Measurements from ENCODE around the gene TBL2. TPM values are rescaled to one million over a fixed set of nuclear protein-coding genes. Genes with fewer than 3 reads are reported as not detected.
"Not testable (repeated sequence)": the region's sequence is repeated elsewhere in the genome, so short reads cannot be mapped to it uniquely, and the experiment has no call there.

Gene TBL2
- total RNA-seq, 1 experiment from 2014 or later = 128 TPM

DNA sequence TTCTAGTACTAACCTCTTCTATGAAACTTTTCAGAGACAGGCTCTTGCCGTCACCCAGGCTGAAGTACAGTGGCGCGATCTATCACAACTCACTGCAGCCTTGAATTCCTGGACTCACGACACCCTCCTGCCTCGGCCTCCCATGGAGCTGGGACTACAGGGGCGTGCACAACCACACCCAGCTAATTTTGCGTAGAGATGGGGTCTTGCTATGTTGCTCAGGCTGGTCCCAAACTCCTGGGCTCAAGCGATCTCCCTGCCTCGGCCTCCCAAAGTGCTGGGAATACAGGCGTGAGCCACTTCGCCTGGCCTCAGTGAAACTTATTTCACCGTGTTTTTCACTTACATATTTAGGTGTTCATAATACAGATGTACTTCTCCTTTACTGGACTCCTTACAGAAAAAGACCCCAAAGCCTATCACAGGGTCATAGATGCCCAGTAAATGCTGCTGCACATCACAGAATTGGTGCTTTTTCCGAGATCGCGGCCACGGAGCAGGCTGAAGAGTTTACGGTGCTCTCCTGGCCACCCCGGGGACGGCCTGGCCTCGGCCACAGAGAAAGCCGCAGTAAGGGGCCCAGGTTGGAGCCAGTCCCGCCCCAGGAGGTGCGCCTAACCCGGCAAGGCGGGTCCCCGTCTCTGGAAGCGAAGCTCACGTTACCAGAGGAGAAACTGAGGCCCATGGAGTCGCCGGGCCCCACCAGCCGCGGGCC lies 595 bp downstream of the TBL2 start:
- in situ Hi-C loops (cut with HindIII; ENCODE audit: low pct_unique_long_range_greater_than_20kb, low sequenced_read_pairs) = no loop called here
- DNase-seq (ENCODE audit: low read depth) = peak; percentile 20

GRCh38 chr7:73573791-73574190 lies 4.6 kb downstream of the TBL2 start:
- in situ Hi-C loops (cut with HindIII; ENCODE audit: low pct_unique_long_range_greater_than_20kb, low sequenced_read_pairs) = no loop called here
- DNase-seq (ENCODE audit: low read depth) = no peak

DNA sequence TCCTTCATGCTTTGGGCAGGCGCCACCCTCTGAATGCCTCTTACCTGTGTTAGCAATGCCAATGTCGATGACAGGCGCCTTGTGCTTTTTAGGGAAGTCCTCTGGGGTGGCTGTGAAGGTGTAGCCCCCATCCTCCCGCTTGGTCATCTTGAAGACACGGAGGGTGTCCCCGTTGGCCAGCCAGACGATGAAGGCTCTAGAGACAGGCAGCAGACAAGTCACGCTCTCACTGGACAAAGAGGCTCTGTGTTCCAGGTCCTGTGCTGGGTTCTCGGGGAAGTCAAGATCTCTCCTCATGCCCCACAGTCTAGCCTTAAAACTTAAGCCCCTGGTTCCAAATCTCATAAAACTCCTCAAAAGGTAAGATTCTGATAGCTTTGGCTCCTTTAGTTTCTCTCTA lies 5.1 kb downstream of the TBL2 start:
- in situ Hi-C loops (cut with HindIII; ENCODE audit: low pct_unique_long_range_greater_than_20kb, low sequenced_read_pairs) = no loop called here
- DNase-seq (ENCODE audit: low read depth) = no peak

DNA sequence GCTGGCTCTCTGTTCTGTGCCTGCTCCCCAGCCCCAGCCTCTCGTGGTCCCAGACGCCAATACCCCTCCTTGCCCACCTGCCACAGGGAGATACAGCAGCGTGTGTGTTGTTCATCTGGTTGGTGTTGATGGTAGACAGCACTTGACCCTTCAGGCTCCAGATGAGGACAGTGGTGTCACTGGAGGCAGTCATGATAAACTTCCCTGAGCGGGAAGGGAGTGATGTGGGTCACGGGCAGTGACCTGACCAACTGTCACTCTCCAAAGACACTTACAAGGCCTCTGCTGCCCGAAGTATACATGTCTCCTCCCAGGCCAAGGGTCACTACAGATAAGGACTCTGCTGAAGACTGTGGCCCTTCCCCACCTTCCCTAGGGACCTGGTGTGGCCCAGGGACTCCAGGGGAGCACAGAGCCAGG lies 5.6 kb downstream of the TBL2 start:
- in situ Hi-C loops (cut with HindIII; ENCODE audit: low pct_unique_long_range_greater_than_20kb, low sequenced_read_pairs) = no loop called here
- DNase-seq (ENCODE audit: low read depth) = no peak

GRCh38 chr7:73570977-73571376 lies 7.4 kb downstream of the TBL2 start:
- no peak for DNase-seq (ENCODE audit: low read depth)
- in situ Hi-C loops (cut with HindIII; ENCODE audit: low pct_unique_long_range_greater_than_20kb, low sequenced_read_pairs) = no loop called here

- in situ Hi-C loops (cut with HindIII; ENCODE audit: low pct_unique_long_range_greater_than_20kb, low sequenced_read_pairs) = no loop called here
- no peak for DNase-seq (ENCODE audit: low read depth)
Measured at GRCh38 chr7:73570521-73570920, 7.9 kb downstream of the TBL2 start.

DNA sequence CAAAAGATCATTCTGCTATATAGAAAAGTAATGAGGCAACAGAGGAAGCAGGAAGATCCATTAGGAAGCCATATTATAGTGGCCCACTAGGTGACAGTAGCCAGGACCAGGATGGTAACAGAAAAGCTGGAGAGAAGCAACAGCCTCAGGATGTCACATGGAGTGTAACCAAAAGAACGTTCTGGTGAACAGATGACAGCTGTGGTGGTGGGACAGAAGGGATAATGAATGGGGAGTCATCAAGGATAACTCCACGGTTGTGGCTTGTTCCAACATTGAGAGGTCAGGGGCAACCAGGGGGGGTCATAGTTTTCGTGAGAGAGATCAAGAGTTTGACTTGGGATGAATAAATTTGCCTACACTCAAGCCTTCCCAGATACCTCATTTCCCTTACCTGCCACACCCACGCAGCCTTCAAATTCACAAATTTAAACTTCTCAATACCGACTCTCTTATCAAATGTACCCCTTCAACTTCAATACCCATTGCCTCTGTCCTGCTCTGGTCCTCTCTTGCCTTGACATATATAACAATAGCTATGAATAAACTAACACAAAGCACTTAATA lies 9.3 kb downstream of the TBL2 start:
- in situ Hi-C loops (cut with HindIII; ENCODE audit: low pct_unique_long_range_greater_than_20kb, low sequenced_read_pairs) = no loop called here
- DNase-seq (ENCODE audit: low read depth) = no peak

DNA sequence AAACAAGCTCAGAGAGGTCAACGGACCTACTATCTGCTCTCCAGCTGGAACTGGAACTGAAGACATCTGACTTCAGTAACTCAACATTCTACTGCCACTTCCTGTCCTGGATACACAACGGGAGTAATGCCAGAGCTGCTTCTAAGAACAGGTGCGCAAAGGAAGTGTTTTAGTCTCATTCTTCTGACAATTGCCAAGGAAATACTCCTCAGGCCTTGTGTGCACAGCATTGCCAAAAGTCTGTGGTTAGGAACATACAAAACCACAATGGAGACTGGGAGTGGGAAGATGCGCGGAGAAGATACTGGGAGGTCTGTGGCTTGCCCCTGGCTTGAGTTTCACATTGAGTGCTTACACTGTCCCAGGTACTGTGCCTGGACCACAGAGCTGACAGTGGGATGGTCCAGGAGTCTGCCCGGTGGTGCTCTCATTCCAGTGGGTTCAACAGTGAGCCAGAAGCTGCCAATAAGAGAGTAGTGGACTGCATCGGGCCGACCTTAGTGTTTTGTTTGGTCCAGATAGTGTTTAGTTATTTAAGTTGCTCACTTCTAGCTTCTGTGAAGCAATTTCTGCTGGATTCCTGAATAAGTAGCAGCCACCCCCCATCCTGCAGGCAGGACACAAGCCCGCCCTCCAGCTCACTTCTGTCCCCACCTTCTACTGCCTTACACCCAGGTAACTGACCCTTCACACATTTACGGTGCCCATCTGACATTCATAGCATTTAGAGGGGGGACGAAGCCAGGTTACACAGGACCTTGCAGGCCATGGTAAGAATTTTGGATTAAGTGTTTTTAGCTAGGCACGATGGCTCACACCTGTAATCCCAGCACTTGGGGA lies 10.3 kb downstream of the TBL2 start:
- in situ Hi-C loops (cut with HindIII; ENCODE audit: low pct_unique_long_range_greater_than_20kb, low sequenced_read_pairs) = no loop called here
- no peak for DNase-seq (ENCODE audit: low read depth)

DNA sequence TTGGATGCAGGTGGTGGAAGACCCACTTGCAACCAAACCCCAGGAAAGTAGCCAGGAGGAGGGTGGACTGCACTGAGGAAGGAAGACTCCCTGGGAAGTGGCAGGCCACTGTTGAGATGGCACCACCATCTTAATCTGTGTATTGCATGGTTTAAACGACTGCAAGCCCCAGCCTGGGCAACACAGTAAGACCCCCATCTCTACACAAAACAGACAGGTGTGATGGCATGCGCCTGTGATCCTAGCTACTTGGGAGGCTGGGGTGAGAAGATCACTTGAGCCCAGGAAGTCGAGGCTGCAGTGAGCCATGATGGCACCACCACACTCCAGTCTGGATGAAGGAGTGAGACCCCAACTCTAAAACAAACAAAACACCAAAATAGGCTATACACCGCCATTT lies 11.2 kb downstream of the TBL2 start:
- in situ Hi-C loops (cut with HindIII; ENCODE audit: low pct_unique_long_range_greater_than_20kb, low sequenced_read_pairs) = no loop called here
- DNase-seq (ENCODE audit: low read depth) = no peak

GRCh38 chr7:73566431-73566830 lies 11.9 kb downstream of the TBL2 start:
- DNase-seq (ENCODE audit: low read depth); in situ Hi-C loops (cut with HindIII; ENCODE audit: low pct_unique_long_range_greater_than_20kb, low sequenced_read_pairs): not testable (repeated sequence)

- in situ Hi-C loops (cut with HindIII; ENCODE audit: low pct_unique_long_range_greater_than_20kb, low sequenced_read_pairs) = no loop called here
- no peak for DNase-seq (ENCODE audit: low read depth)
Measured at GRCh38 chr7:73565675-73566340, 12.6 kb downstream of the TBL2 start.

DNA sequence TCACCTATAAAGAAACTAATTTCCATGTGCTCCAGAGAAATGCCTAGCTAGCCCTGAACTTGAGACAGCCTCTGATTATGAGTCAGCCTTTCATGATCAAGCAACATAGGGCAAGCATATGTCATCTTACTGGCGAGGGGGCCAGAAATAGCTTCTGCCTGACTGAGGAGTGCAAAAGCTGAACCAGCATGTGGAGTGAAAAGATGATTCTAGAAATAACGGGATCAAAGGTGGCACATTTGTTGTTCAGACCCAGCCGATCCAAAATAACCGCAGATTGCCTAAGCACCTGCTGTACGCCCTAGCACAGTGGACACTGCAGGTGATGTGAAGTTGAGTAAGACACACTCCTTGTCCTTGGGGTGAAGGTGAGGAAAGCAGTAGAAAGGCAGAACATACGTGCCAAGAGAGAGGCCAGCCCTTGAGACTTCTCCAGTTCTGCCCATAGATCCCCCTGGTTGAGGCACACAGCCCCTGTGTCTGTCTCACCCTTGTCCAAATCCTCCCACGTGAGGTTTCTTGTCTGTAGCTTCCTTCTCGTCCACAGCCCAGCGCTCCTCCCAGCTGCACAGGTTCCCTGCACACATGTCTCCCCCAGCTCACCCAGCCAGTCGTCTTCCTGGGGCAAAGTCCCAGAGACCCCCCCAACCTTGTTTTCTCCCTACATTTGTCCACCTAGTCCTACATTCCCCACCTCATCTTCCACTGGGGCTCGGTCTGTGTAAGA lies 18.1 kb downstream of the TBL2 start:
- in situ Hi-C loops (cut with HindIII; ENCODE audit: low pct_unique_long_range_greater_than_20kb, low sequenced_read_pairs) = no loop called here
- peak; percentile 61 for DNase-seq (ENCODE audit: low read depth)

DNA sequence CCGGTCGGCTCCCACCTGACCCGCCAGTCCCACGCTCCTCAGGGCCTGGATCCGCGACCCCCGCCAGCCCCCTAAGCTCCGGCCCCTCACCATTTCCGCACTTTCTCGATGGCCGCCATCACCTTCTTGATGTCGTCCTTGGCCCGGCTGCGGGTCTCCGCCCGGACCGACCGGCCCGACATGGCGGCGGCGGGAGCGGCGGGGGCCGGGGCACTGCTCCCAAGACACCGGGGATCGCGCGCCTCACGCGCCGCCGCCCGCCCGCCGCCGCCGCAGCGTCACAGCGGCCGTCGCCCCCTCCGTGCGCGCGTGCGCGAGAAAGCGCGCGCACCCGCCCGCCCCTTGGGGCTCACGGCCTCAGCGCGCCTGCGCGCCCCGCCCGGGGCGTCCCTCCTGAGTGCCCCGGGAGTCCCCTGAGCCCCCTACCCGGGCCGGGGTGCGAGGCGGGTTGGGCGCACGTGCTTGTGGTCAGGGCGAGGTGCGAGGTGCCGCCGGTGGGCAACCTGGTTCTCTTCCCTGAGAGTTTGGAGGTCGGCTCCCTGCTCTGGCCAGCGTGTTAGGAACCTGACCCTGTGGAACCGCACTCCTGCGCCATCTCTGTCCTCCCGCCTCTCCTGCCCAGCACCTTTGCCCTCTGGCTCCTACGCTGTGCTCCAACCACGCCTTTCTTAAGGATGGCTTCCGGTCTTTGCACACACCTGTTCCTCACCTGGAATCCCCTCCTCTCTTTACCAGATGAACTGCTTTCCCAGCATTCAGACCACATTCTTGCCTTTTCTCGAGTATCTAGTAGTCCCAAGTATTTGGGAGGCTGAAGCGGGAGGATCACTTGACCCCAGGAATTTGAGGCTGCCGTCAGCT lies 20.8 kb downstream of the TBL2 start, which contains the start of gene BCL7B:
TSS of gene BCL7B (minus strand) at position 294 of the 861 bp plus-strand sequence. CDS start at position 182, 112 bp downstream.
- in situ Hi-C loops (cut with HindIII; ENCODE audit: low pct_unique_long_range_greater_than_20kb, low sequenced_read_pairs) = no loop called here
- peak; percentile 75 for DNase-seq (ENCODE audit: low read depth)

- in situ Hi-C loops (cut with HindIII; ENCODE audit: low pct_unique_long_range_greater_than_20kb, low sequenced_read_pairs) = no loop called here
Measured at GRCh38 chr7:73557108-73557396, 21.3 kb downstream of the TBL2 start.

GRCh38 chr7:73556208-73557107 lies 21.9 kb downstream of the TBL2 start:
- no peak for DNase-seq (ENCODE audit: low read depth)
- in situ Hi-C loops (cut with HindIII; ENCODE audit: low pct_unique_long_range_greater_than_20kb, low sequenced_read_pairs) = no loop called here

More at GRCh38 chr7:73557108-73557396, 21.3 kb downstream of the TBL2 start:
- peak; percentile 97 for DNase-seq (ENCODE audit: low read depth)

GRCh38 chr7:73555411-73555982 lies 22.9 kb downstream of the TBL2 start:
- DNase-seq (ENCODE audit: low read depth) = peak; percentile 44

More at GRCh38 chr7:73555411-73555982, 22.9 kb downstream of the TBL2 start:
- in situ Hi-C loops (cut with HindIII; ENCODE audit: low pct_unique_long_range_greater_than_20kb, low sequenced_read_pairs) = no loop called here

Measured in Caki2 (cell line).